HG02642 (cell line): ENCODE measurements around the gene CACNB4.

Experiments
- ATAC-seq: cut with Tn5 transposase; IDR thresholded peaks from one replicate; pipeline ENCODE4 v1.9.1; 2021; ENCODE audit warnings: mild to moderate bottlenecking; ENCODE audit not compliant: unreplicated experiment, poor library complexity

Gene CACNB4

GRCh38 chr2:151842830-151843690 lies 255.8 kb downstream of the CACNB4 start:
- peak; percentile 32 for ATAC-seq

- no peak for ATAC-seq
Measured at GRCh38 chr2:151841047-151841424, 257.8 kb downstream of the CACNB4 start.

GRCh38 chr2:151840216-151841046 lies 258.4 kb downstream of the CACNB4 start:
- peak; percentile 99 for ATAC-seq

GRCh38 chr2:151837926-151838325 lies 260.9 kb downstream of the CACNB4 start:
- ATAC-seq = no peak

- peak; percentile 59 for ATAC-seq
Measured at GRCh38 chr2:151833984-151834383, 264.9 kb downstream of the CACNB4 start.

GRCh38 chr2:151830961-151831360 lies 267.9 kb downstream of the CACNB4 start:
- no peak for ATAC-seq

GRCh38 chr2:151828890-151829324 lies 269.9 kb downstream of the CACNB4 start:
- no peak for ATAC-seq

- ATAC-seq = peak; percentile 94
Measured at GRCh38 chr2:151828143-151828889, 270.5 kb downstream of the CACNB4 start, which contains the start of gene ARL5A. ARL5A (minus strand) TSS chr2:151828421; CDS start chr2:151828176, 245 bp downstream.

GRCh38 chr2:151827564-151828142 lies 271.2 kb downstream of the CACNB4 start:
- ATAC-seq = peak; percentile 37

GRCh38 chr2:151826737-151827157 lies 272.1 kb downstream of the CACNB4 start:
- ATAC-seq = no peak

GRCh38 chr2:151824886-151825285 lies 274.0 kb downstream of the CACNB4 start:
- ATAC-seq = no peak

GRCh38 chr2:151823651-151824050 lies 275.2 kb downstream of the CACNB4 start:
- no peak for ATAC-seq

GRCh38 chr2:151819920-151820319 lies 278.9 kb downstream of the CACNB4 start:
- ATAC-seq = peak; percentile 70

- no peak for ATAC-seq
Measured at GRCh38 chr2:151817929-151818328, 280.9 kb downstream of the CACNB4 start.

GRCh38 chr2:151816843-151817242 lies 282.0 kb downstream of the CACNB4 start:
- ATAC-seq = no peak

- no peak for ATAC-seq
Measured at GRCh38 chr2:151815821-151816489, 282.9 kb downstream of the CACNB4 start.

- no peak for ATAC-seq
Measured at GRCh38 chr2:151810489-151810888, 288.4 kb downstream of the CACNB4 start.

- ATAC-seq = no peak
Measured at GRCh38 chr2:151809073-151809383, 289.8 kb downstream of the CACNB4 start.

- ATAC-seq = no peak
Measured at GRCh38 chr2:151808258-151809072, 290.4 kb downstream of the CACNB4 start.
